ENCODE results near the gene ANKRD13D. TPM values are rescaled to one million over a fixed set of nuclear protein-coding genes. Genes with fewer than 3 reads are reported as not detected.

Gene ANKRD13D
- total RNA-seq, 4 donors from 2014 or later: 46.8 to 158 (median 69.5) TPM

DNA sequence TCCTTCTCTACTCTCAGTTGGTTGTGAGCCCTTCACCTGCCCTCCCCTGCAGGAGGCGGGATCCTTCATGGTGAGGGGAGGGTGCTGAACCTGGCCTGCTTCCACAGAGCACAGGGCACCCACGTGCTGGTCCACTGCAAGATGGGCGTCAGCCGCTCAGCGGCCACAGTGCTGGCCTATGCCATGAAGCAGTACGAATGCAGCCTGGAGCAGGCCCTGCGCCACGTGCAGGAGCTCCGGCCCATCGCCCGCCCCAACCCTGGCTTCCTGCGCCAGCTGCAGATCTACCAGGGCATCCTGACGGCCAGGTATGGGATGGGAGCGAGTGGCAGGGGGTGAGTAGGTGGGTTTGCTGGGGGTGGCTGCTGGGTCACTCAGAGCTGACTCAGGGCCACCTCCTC lies 20.6 kb downstream of the ANKRD13D start:
- WGBS, 2 donors: 91 to 95% methylated on average over 10 to 14 of the region's 14 CpGs
- TF ChIP-seq EP300 (IDR thresholded peaks at IDR 0.05): no peak
- TF ChIP-seq CTCF (IDR thresholded peaks at IDR 0.05): no peak
- Histone ChIP-seq H3K36me3 (peaks cover 0 to 57% (median 0%) of the 10 kb centered on the region in 3 donors), H3K9me3 (no peaks in the 10 kb centered on the region), H3K4me3 (no peak overlapping the region), H3K27ac (no peak overlapping the region), H3K27me3 (no peaks in the 10 kb centered on the region), H3K4me1 (peaks cover 0 to 18% (median 4%) of the 10 kb centered on the region in 4 donors)
- no peak for DNase-seq (ENCODE audit: low spot score in 2 of 2)

- no peaks in the 10 kb centered on the region for H3K9me3 ChIP-seq
- TF ChIP-seq CTCF (IDR thresholded peaks at IDR 0.05) (no peak), POLR2A (IDR thresholded peaks at IDR 0.05) (no peak)
- DNase-seq (ENCODE audit: low spot score in 2 of 2): no peak
- no peak overlapping the region for H3K27ac ChIP-seq
- no peak overlapping the region for H3K4me3 ChIP-seq
- H3K27me3 ChIP-seq: no peaks in the 10 kb centered on the region
- peaks cover 0 to 11% (median 2%) of the 10 kb centered on the region in 4 donors for H3K4me1 ChIP-seq
- WGBS, 2 donors: 88 to 91% methylated on average over 14 to 18 of the region's 19 CpGs
- H3K36me3 ChIP-seq: peaks cover 0 to 57% (median 0%) of the 10 kb centered on the region in 3 donors
Observed at GRCh38 chr11:67310246-67311050, 21.3 kb downstream of the ANKRD13D start.

DNA sequence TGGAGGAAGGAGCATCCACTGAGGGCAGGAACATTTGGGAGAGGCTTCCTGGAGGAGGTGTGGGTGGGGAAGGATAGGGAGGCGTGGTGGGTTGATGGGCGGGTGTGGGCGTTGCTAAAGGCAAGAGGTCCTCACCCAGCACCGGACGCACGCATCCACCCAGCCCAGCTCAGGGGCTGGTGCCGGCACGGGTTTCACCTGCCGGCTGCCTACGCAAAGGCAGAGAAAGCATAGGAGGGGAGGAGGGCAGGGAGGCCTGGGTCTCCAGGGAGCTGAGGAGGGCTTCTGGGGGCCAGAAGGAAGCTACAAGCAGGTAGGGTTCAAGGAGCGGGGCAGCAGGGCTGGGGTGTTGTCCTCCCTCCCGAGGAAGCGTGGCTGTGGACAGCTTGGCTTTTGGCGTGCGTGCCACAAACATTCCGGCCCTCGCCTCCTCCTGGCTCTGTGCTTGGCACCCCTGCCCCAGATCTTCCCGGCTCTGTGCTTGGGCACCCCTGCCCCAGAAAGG lies 22.0 kb downstream of the ANKRD13D start:
- Histone ChIP-seq H3K27ac (no peak overlapping the region), H3K27me3 (no peaks in the 10 kb centered on the region), H3K4me1 (peaks cover 0 to 9% (median 2%) of the 10 kb centered on the region in 4 donors), H3K36me3 (peaks cover 0 to 57% (median 0%) of the 10 kb centered on the region in 3 donors), H3K9me3 (no peaks in the 10 kb centered on the region), H3K4me3 (no peak overlapping the region)
- TF ChIP-seq CTCF (IDR thresholded peaks at IDR 0.05) (no peak), EP300 (IDR thresholded peaks at IDR 0.05) (no peak), POLR2A (IDR thresholded peaks at IDR 0.05) (no peak)
- DNase-seq (ENCODE audit: low spot score in 2 of 2): no peak
- 86 to 87% methylated on average over 18 of the region's 18 CpGs for WGBS, 2 donors

- peaks cover 0 to 12% (median 2%) of the 10 kb centered on the region in 4 donors for H3K4me1 ChIP-seq
- WGBS, 2 donors: 79 to 90% methylated on average over 14 to 15 of the region's 15 CpGs
- TF ChIP-seq POLR2A (IDR thresholded peaks at IDR 0.05) (no peak), CTCF (IDR thresholded peaks at IDR 0.05) (no peak), EP300 (IDR thresholded peaks at IDR 0.05) (no peak)
- no peak overlapping the region for H3K4me3 ChIP-seq
- peaks cover 0 to 55% (median 0%) of the 10 kb centered on the region in 3 donors for H3K36me3 ChIP-seq
- no peaks in the 10 kb centered on the region for H3K9me3 ChIP-seq
- H3K27me3 ChIP-seq: no peaks in the 10 kb centered on the region
- H3K27ac ChIP-seq: no peak overlapping the region
- no peak for DNase-seq (ENCODE audit: low spot score in 2 of 2)
Observed at GRCh38 chr11:67311556-67312082, 22.5 kb downstream of the ANKRD13D start.

Measured in tibial nerve (tissue), 4 donors.